Measurements from ENCODE around the gene IFITM2.
"Not testable (repeated sequence)": the region's sequence is repeated elsewhere in the genome, so short reads cannot be mapped to it uniquely, and the experiment has no call there.

The IFITM2 gene

GRCh38 chr11:342328-342727, 34.7 kb downstream of the IFITM2 start:
- DNase-seq (ENCODE audit: low read depth in 2 of 2) = no peak

GRCh38 chr11:344836-345578, 37.4 kb downstream of the IFITM2 start:
- DNase-seq (ENCODE audit: low read depth in 2 of 2) = no peak

- DNase-seq (ENCODE audit: low read depth in 2 of 2) = no peak
Observed at GRCh38 chr11:346529-346928, 38.9 kb downstream of the IFITM2 start.

GRCh38 chr11:349270-349954, 41.8 kb downstream of the IFITM2 start:
- not testable (repeated sequence) for DNase-seq (ENCODE audit: low read depth in 2 of 2)

GRCh38 chr11:350033-350722, 42.6 kb downstream of the IFITM2 start:
- DNase-seq (ENCODE audit: low read depth in 2 of 2) = not testable (repeated sequence)

- no peak for DNase-seq (ENCODE audit: low read depth in 2 of 2)
Observed at GRCh38 chr11:350723-351255, 43.2 kb downstream of the IFITM2 start.

GRCh38 chr11:351411-351810, 43.8 kb downstream of the IFITM2 start:
- DNase-seq (ENCODE audit: low read depth in 2 of 2) = no peak

- DNase-seq (ENCODE audit: low read depth in 2 of 2) = no peak
Observed at GRCh38 chr11:352456-353031, 44.9 kb downstream of the IFITM2 start.

GRCh38 chr11:353179-353873, 45.7 kb downstream of the IFITM2 start:
- peak in 1 of 2 experiments; percentile 38 for DNase-seq (ENCODE audit: low read depth in 2 of 2)

- DNase-seq (ENCODE audit: low read depth in 2 of 2) = peak; percentile 98
Observed at GRCh38 chr11:355581-356458, 48.2 kb downstream of the IFITM2 start.

- no peak for DNase-seq (ENCODE audit: low read depth in 2 of 2)
Observed at GRCh38 chr11:356610-357009, 49.0 kb downstream of the IFITM2 start.

GRCh38 chr11:357582-357981, 50.0 kb downstream of the IFITM2 start:
- no peak for DNase-seq (ENCODE audit: low read depth in 2 of 2)

GRCh38 chr11:358129-358800, 50.6 kb downstream of the IFITM2 start:
- no peak for DNase-seq (ENCODE audit: low read depth in 2 of 2)
